ENCODE measurements around the gene PRODH.
"Not testable (repeated sequence)": the region's sequence is repeated elsewhere in the genome, so short reads cannot be mapped to it uniquely, and the experiment has no call there.

The PRODH gene

DNA sequence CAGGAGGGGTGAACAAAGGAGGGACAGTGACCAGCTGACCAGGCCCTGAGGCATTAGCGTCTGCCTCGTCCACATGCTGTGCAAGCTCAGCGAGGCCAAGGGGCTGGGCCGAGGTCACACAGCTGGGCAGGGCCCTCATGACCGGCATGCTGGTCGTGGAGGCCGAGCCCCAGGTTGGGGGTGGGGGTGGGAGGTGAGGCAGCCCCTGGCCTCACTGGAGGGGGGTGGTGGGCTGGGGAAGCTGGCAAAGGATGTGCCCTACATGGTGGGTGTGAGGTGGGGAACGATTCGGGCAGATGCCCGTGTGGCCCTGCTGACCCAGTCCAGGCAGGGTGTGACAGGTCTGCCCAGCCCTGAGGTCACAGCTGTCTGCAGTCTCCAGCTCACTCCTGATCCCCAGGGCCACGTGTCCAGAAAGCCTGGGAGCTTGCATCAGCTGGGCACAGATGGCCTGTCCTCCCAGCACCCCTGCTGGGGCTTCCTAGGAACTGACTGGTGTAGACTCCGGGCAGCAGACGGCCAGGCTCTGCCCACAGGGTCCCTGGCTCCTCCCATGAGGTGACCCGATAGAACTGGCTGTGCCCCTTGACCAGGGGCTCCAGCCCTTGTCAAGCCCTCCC is 31.4 kb upstream of the PRODH start:
- peak; percentile 72 for DNase-seq

DNA sequence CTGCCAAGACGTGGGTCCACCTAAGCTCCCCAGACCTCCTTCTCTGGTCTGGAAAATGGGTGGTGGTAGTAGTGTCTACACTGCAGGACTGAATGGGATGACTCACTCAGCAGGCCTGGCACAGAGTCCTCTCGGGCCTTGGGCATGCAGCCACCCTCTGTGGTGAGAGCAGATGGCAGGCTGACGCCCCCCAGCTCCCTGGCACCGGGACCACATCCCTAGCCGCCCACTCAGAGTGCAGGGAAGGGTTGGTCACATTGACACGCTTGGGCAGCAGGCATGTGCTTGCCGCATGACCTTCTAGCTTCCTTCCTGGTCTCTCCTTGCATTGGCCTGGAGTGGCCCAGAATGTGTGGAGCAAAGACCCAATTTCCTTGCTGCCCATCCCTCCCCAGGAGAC is 30.7 kb upstream of the PRODH start:
- DNase-seq = no peak

DNA sequence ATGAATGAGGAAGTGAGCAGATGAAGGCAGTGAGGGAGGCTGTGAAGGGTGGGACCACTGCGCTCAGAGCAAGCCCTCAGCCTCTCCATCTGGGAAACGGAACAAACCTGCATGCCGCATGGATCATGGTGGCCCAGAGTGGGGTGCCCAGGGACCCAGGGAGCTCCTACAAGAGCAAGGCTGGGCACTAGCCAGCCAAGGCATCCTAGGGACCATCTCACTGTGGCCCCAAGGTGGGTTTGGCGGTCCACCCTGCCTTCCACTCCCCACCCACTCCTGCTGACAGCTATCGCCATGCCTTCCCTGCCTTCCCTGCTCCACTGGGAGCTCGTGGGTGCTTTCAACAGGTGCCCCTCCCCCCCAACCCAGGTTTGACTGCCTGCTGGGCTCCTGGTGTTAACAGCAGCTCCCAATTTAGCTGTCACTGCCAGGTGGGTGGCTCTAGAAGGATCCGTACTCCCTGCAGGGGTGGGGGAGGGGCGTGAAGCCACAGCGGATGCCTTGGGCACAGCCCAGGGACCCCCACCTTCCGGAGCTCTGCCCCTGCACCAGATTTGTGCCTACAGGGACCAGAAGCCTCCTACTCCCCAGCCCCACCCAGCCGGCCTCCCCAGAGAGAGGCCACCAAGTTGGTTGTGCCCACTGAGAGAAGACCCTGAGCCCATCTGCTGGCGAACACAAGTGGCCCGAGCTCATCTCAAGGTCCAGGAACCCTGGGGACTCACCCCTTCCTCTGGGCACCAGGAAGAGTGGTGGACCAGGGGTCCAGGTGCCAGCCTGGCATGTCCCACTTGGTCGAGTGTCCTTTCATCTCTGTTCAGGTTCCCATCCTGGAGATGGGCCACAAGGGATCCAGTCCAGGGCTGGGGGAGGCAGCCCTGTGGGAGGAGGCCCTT is 29.7 kb upstream of the PRODH start:
- no peak for DNase-seq

GRCh38 chr22:18964501-18965265 is 28.6 kb upstream of the PRODH start:
- not testable (repeated sequence) for DNase-seq

DNA sequence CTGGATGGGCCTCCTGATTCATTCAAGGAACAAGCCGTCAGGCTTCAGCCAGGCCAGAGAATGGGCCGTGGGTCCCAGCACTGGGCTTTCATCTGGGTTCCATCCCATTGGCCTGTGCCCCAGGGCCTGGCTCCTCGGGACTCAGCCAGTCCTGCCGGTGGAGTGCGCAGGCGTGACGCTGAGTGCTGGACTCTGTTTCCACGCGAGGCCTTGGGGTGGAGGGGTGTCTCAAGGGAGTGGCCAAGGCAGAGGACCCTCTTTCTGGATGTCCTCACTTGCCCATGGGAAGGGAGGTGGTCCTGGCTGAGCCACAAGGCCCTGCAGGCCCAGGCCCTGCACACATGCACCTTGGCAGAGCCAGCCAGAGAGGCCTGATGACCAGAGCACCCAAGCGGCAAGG is 28.0 kb upstream of the PRODH start:
- not testable (repeated sequence) for DNase-seq

DNA sequence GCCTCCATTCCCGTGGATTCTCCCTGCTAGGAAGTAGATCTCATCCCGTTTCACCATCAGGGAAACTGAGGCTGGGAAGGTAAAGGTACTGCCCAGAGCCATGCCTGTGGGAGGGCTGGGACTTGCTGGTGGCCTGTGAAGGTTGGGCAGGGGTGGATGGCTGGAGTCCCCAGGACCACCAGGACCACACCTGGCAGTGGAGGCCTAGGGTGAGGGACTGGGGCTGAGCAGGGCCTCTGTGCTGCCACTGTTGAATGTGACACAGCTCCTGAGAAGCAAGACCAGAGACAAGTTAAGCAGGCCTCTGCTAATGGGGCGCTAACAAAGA is 26.2 kb upstream of the PRODH start:
- no peak for DNase-seq

DNA sequence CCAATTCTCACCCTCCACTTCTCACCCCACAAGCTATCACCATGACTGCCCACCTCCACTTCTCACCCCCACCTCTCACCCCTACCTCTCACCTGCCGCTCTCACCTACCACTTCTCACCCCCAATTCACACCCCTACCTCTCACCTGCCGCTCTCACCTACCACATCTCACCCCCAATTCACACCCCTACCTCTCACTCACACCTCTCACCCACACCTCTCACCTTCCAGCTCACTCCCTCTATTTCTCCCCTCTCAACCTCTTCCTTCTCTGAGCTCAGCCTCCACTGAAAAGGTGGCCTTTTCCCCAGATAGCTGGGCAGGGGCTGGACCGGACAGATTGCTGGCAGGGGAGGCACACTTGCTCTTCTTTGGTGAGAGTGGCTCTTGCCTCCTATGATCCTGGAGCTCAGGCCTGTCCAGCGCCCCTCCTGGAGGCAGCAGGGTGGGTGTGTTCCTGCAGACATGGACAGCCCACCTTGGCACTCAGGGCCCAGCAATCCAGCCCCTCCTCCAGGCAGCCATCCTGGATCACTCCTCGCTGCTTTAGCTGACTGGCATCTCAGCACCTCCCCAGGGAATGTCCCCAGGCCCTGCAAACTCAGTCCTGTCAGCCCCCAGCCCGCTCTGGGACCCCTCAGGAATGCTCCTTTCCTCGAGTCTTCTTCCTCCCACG is 25.7 kb upstream of the PRODH start:
- DNase-seq = not testable (repeated sequence)

GRCh38 chr22:18961201-18961600 is 25.1 kb upstream of the PRODH start:
- not testable (repeated sequence) for DNase-seq

DNA sequence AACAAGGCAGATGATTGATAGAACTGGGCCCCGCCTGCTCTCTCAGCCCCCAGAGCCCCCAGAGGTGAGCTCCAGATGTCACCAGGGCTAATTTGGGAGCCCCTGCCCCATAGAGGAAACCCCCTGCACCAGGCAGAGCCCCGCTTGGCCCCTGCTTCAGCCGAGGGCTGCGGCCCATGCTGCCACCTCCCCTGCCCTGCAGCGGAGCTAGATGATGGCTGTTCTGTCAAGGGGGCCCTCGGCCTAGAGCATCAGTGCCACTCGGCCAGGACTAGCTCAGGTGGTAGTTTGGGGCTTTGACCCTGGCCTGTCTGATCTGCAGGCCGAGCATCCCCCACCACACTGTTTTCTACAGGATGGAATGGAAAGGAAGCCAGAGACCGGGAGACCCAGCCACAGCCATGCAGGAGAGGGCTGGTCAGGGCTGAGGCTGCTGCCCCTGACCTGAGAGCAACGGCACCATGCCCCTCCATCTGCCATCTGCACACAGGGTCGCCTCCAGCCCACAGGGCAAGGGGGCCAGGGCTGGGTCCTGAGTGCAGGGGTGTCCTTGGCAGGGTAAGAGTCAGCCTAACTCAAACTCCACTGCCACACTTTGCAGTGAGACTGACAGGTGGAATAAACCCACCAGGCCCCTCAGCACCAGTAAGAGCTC is 24.2 kb upstream of the PRODH start:
- not testable (repeated sequence) for DNase-seq

DNA sequence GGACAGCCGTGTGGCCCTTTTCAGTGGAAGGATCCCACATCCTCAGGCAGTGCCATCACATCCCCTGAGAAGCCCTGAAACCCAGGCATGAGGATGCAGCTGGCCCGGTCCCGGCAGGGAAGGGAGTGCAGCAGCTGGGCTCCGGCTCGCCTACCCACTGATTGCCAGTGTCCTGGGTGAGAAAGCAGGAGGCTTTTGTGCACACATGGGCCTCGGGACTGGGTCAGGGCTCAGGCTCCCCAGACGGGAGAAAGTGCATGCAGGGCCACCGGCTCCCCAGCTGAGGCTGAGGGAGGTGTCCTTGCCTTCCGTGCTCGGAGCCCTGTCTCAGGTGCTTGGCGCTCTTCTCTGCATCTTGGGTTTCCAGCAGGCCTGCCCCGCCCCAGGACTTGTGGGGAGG is 23.6 kb upstream of the PRODH start:
- DNase-seq = not testable (repeated sequence)

DNA sequence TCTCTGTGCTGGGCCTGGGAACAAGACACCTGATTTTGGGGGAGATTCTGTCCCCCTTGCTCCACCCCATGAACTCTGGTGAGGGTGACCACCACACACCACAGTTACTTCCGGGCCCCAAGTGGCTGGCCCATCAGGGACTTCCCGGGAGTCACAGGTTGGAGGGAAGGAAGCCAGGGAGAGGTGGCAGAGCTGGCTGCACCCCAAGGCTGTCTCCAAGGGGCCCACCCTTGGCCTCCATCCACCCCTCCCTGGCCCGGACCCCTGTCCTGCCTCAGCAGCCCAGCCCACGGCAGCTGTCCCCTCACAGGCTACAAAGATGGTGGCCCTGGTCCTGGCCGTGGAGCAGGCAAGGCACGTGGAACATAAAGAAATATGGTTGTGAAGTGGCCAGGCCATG is 23.2 kb upstream of the PRODH start:
- DNase-seq = not testable (repeated sequence)

DNA sequence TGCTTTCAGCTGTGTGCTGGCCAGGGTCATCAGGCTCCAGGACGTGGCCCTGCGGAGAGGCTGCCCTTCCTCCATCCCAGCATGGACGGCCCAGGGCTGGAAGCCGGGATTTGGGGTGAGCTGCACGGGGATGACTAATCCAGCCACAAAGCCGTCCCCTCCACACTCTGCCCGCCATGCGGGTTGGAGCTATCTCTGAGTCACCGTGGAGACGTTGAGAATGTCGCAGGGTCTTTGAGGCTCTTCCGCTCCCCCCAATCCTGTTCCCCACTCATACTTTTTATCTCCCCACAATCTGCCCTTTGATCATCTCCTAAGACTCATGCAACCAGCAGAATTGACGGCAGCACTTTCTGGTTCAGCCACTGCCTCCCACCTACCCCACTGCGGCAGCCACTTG is 22.6 kb upstream of the PRODH start:
- not testable (repeated sequence) for DNase-seq

- DNase-seq = not testable (repeated sequence)
These were observed 22.2 kb upstream of the PRODH start for GRCh38 chr22:18958321-18958705.

GRCh38 chr22:18957621-18958320 is 21.7 kb upstream of the PRODH start:
- not testable (repeated sequence) for DNase-seq

DNA sequence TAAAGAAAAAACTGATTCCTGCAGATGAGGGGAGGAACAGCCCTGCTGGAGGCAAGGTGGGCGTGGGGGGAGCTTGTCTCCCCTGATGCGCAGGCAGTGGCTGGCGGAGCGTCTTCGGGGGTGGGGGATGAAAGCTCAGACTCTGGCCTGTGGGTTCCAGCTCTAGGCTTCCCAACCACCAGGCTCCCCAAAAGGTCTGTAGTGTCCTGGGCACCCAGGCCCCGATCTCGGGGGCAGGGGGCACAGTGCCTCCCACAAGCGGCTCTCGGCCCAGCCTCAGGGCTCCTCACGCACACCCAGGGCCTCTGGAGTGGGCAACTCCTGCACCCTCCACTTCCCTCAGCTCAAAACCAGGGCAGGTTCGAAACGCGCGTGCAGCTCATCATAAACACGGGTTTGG is 20.9 kb upstream of the PRODH start:
- not testable (repeated sequence) for DNase-seq

- DNase-seq = not testable (repeated sequence)
These were observed 20.2 kb upstream of the PRODH start for GRCh38 chr22:18956121-18956895.

DNA sequence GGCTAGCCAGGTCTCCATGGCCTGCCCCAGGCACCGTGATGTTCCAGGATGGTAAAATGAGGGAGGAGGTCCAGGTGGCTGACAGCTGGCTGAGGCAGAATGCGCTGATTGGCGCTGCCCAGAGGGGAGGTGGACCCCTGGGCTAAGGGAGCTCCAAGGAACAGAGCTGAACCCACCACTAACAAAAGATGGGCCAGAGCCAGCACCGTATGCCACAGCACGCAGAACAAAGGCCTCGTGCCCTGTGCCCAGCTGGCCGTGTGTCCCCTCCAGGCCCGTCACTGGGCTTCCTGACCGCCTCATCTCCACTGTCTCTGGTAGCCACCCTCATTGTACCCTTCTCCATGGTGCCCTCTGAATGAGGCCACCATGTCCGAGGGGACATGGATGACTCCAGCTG is 19.6 kb upstream of the PRODH start:
- DNase-seq = no peak

- DNase-seq = no peak
These were observed 19.0 kb upstream of the PRODH start for GRCh38 chr22:18954990-18955571.

GRCh38 chr22:18954303-18954989 is 18.4 kb upstream of the PRODH start:
- peak; percentile 86 for DNase-seq

DNA sequence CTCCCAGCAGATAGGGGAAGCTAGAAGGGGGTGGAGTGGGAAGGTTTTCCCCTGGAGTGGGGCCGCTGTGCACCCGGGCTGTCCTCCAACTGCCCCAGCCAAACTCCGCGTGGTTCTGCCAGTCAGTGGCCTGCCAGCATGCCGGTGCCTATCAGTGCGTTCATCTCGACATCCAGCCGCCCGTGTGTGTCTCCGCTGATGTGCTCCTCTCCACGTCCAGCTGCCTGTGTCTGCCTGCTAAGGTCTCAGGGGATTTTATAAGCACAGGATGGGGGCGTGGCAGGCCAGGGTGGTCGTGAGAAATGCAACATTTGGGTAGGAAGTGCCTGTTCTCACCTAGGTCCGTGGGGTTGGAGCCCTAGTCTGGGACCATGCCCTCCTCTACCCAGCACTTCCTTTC is 17.0 kb upstream of the PRODH start:
- DNase-seq = not testable (repeated sequence)

Measured in eye (tissue), 1 donor.